DMS114 treated with DMSO at 0.1 percent for 48 hours (cell line): ENCODE measurements around the gene RAB40B.

Source experiments
- DNase-seq: peaks from one replicate; lab custom pipeline; 2025; ENCODE audit not compliant: unreplicated experiment; lab: John Stamatoyannopoulos, UW

RAB40B gene

GRCh38 chr17:82692268-82692667, 6.2 kb downstream of the RAB40B start:
- DNase-seq: no peak

- DNase-seq: no peak
These were observed 6.8 kb downstream of the RAB40B start for GRCh38 chr17:82691714-82692113.

GRCh38 chr17:82690786-82691489, 7.6 kb downstream of the RAB40B start:
- no peak for DNase-seq

GRCh38 chr17:82689077-82689476, 9.4 kb downstream of the RAB40B start:
- no peak for DNase-seq

GRCh38 chr17:82687871-82688270, 10.6 kb downstream of the RAB40B start:
- DNase-seq: no peak

GRCh38 chr17:82687375-82687861, 11.1 kb downstream of the RAB40B start:
- no peak for DNase-seq

- no peak for DNase-seq
These were observed 11.9 kb downstream of the RAB40B start for GRCh38 chr17:82686366-82687324.

- no peak for DNase-seq
These were observed 13.2 kb downstream of the RAB40B start for GRCh38 chr17:82685291-82685690.

- DNase-seq: no peak
These were observed 14.2 kb downstream of the RAB40B start for GRCh38 chr17:82684228-82684841.

- no peak for DNase-seq
These were observed 15.0 kb downstream of the RAB40B start for GRCh38 chr17:82683534-82683933.

GRCh38 chr17:82681547-82681946, 17.0 kb downstream of the RAB40B start:
- DNase-seq: no peak

- no peak for DNase-seq
These were observed 18.7 kb downstream of the RAB40B start for GRCh38 chr17:82679586-82680465.

GRCh38 chr17:82678265-82678891, 20.1 kb downstream of the RAB40B start:
- DNase-seq: no peak

- DNase-seq: no peak
These were observed 21.1 kb downstream of the RAB40B start for GRCh38 chr17:82677353-82677925.

- DNase-seq: no peak
These were observed 22.8 kb downstream of the RAB40B start for GRCh38 chr17:82675476-82676245.

- DNase-seq: no peak
These were observed 23.6 kb downstream of the RAB40B start for GRCh38 chr17:82674656-82675475.

GRCh38 chr17:82670661-82671450, 27.6 kb downstream of the RAB40B start:
- DNase-seq: no peak
